ENCODE measurements around the gene TMEM44. TPM values are rescaled to one million over a fixed set of nuclear protein-coding genes. Genes with fewer than 3 reads are reported as not detected.

The TMEM44 gene
- total and polyA plus RNA-seq, 9 of the 15 experiments (the other 6 are each of a cell fraction or from before 2014, with no cell fraction given): 0.53 to 18.1 (median 11.3) TPM

DNA sequence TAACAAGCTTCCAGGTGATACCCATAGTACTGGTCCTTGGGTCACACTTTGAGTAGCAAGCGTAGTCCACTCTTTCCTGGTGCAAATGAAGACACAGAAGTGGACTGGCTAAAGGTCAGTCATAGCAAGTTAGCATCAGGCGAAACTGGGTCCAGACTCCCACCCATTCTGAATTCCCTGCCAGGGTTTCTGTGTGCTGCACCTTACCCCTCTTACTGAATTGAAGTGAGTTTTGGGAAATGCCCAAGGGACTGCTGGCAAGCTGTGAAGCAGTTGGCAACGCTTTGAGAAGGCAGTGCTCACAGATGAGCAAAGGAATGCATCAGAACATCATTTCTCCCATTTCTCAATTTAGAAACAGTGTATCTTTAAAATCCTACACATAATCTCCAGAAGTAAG lies 40.5 kb upstream of the TMEM44 start:
- Histone ChIP-seq H3K4me2 (ENCODE audit: insufficient read depth, low read length) (no peak overlapping the region), H3K9me1 (ENCODE audit: control insufficient read depth, insufficient read depth, low read length) (no peaks in the 10 kb centered on the region), H3K4me3 (no peak overlapping the region), H3K36me3 (ENCODE audit: control insufficient read depth, insufficient read depth, low read length) (peaks cover 18% of the 10 kb centered on the region), H4K20me1 (replicated peaks; ENCODE audit: control insufficient read depth, insufficient read depth, low read length) (no peaks in the 10 kb centered on the region), H3K4me1 (replicated peaks in 1 of 2; ENCODE audit: control insufficient read depth in 2 of 2, insufficient read depth in 2 of 2, low read length in 2 of 2) (peaks cover 8 to 10% of the 10 kb centered on the region in 2 experiments; a peak in 3 of 5 replicates), H3K9ac (ENCODE audit: insufficient read depth in 1 of 2, low read depth in 2 of 2, low read length in 2 of 2) (no peak overlapping the region), H3K79me2 (ENCODE audit: control insufficient read depth, insufficient read depth, low read length) (peaks cover 27% of the 10 kb centered on the region), H3K9me3 (replicated peaks; ENCODE audit: control insufficient read depth, insufficient read depth, low read depth, low read length) (no peaks in the 10 kb centered on the region), H3K27ac (ENCODE audit: extremely low read depth, low read depth, low read length) (no peak overlapping the region), H3K27me3 (ENCODE audit: control insufficient read depth in 2 of 2, insufficient read depth in 2 of 2, low read length in 2 of 2) (no peaks in the 10 kb centered on the region), H2AFZ (ENCODE audit: low read depth, low read length) (no peak overlapping the region)
- 55% methylated on average over 3 of the region's 3 CpGs for WGBS (ENCODE audit: insufficient coverage, low coverage, missing lambda C conversion rate)
- in situ Hi-C loops (cut with MboI) (no loop called here), intact Hi-C loops (cut with micrococcal nuclease) (loop anchor here (5.0 kb wide), 1 partner anchor 341 kb away; no protein-coding TSS in a partner anchor)
- DNase-seq (ENCODE audit: extremely low read depth in 1 of 4, low spot score in 3 of 4) (no peak), ATAC-seq (no peak), FAIRE-seq (no peak)
- CTCF ChIA-PET (ENCODE audit: low intra/inter-chr PET ratio): no interaction called here
- POLR2A ChIA-PET: interaction anchor here (3.3 kb wide), 1 partner anchor 9 kb away, joined by 15 read pairs; no protein-coding TSS in a partner anchor
- BruUV-seq (replicated peaks): no TSS peak
- no peak for TF ChIP-seq ZKSCAN8 (CRISPR knock-in tag; IDR thresholded peaks at IDR 0.05)
- TF ChIP-seq CAMTA2 (CRISPR knock-in tag; conservative IDR thresholded peaks at IDR 0.05): no peak
- TF ChIP-seq, protein P1, sequence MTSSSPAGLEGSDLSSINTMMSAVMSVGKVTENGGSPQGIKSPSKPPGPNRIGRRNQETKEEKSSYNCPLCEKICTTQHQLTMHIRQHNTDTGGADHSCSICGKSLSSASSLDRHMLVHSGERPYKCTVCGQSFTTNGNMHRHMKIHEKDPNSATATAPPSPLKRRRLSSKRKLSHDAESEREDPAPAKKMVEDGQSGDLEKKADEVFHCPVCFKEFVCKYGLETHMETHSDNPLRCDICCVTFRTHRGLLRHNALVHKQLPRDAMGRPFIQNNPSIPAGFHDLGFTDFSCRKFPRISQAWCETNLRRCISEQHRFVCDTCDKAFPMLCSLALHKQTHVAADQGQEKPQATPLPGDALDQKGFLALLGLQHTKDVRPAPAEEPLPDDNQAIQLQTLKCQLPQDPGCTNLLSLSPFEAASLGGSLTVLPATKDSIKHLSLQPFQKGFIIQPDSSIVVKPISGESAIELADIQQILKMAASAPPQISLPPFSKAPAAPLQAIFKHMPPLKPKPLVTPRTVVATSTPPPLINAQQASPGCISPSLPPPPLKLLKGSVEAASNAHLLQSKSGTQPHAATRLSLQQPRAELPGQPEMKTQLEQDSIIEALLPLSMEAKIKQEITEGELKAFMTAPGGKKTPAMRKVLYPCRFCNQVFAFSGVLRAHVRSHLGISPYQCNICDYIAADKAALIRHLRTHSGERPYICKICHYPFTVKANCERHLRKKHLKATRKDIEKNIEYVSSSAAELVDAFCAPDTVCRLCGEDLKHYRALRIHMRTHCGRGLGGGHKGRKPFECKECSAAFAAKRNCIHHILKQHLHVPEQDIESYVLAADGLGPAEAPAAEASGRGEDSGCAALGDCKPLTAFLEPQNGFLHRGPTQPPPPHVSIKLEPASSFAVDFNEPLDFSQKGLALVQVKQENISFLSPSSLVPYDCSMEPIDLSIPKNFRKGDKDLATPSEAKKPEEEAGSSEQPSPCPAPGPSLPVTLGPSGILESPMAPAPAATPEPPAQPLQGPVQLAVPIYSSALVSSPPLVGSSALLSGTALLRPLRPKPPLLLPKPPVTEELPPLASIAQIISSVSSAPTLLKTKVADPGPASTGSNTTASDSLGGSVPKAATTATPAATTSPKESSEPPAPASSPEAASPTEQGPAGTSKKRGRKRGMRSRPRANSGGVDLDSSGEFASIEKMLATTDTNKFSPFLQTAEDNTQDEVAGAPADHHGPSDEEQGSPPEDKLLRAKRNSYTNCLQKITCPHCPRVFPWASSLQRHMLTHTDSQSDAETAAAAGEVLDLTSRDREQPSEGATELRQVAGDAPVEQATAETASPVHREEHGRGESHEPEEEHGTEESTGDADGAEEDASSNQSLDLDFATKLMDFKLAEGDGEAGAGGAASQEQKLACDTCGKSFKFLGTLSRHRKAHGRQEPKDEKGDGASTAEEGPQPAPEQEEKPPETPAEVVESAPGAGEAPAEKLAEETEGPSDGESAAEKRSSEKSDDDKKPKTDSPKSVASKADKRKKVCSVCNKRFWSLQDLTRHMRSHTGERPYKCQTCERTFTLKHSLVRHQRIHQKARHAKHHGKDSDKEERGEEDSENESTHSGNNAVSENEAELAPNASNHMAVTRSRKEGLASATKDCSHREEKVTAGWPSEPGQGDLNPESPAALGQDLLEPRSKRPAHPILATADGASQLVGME (CRISPR knock-in tag; IDR thresholded peaks at IDR 0.05): no peak
- TF ChIP-seq, protein P2, sequence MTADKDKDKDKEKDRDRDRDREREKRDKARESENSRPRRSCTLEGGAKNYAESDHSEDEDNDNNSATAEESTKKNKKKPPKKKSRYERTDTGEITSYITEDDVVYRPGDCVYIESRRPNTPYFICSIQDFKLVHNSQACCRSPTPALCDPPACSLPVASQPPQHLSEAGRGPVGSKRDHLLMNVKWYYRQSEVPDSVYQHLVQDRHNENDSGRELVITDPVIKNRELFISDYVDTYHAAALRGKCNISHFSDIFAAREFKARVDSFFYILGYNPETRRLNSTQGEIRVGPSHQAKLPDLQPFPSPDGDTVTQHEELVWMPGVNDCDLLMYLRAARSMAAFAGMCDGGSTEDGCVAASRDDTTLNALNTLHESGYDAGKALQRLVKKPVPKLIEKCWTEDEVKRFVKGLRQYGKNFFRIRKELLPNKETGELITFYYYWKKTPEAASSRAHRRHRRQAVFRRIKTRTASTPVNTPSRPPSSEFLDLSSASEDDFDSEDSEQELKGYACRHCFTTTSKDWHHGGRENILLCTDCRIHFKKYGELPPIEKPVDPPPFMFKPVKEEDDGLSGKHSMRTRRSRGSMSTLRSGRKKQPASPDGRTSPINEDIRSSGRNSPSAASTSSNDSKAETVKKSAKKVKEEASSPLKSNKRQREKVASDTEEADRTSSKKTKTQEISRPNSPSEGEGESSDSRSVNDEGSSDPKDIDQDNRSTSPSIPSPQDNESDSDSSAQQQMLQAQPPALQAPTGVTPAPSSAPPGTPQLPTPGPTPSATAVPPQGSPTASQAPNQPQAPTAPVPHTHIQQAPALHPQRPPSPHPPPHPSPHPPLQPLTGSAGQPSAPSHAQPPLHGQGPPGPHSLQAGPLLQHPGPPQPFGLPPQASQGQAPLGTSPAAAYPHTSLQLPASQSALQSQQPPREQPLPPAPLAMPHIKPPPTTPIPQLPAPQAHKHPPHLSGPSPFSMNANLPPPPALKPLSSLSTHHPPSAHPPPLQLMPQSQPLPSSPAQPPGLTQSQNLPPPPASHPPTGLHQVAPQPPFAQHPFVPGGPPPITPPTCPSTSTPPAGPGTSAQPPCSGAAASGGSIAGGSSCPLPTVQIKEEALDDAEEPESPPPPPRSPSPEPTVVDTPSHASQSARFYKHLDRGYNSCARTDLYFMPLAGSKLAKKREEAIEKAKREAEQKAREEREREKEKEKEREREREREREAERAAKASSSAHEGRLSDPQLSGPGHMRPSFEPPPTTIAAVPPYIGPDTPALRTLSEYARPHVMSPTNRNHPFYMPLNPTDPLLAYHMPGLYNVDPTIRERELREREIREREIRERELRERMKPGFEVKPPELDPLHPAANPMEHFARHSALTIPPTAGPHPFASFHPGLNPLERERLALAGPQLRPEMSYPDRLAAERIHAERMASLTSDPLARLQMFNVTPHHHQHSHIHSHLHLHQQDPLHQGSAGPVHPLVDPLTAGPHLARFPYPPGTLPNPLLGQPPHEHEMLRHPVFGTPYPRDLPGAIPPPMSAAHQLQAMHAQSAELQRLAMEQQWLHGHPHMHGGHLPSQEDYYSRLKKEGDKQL (CRISPR knock-in tag; IDR thresholded peaks at IDR 0.05; ENCODE audit: borderline replicate concordance): no peak
- TF ChIP-seq RBM14 (IDR thresholded peaks at IDR 0.05; ENCODE audit: borderline replicate concordance, insufficient read depth, low read depth, low read length): no peak
- no peak for TF ChIP-seq TAF9B (IDR thresholded peaks at IDR 0.05; ENCODE audit: partially characterized antibody)
- TF ChIP-seq NFE2L1 (tag; IDR thresholded peaks at IDR 0.05; ENCODE audit: borderline replicate concordance, low read depth): no peak
- no peak for TF ChIP-seq TEAD4 (IDR thresholded peaks at IDR 0.05; ENCODE audit: low read length)
- no peak for TF ChIP-seq TEAD4 (CRISPR knock-in tag; IDR thresholded peaks at IDR 0.05; ENCODE audit: borderline replicate concordance)
